Ovary (tissue), 3 donors: ENCODE data around the gene TOB1.

Source experiments
- EP300 ChIP-seq: sonication (generic); formaldehyde crosslinking; IDR thresholded peaks from one replicate; pipeline ENCODE4 v1.6.1; 2017; ENCODE audit warnings: antibody characterized with exemption
- POLR2A ChIP-seq: fragments of 450-650 bp; IDR thresholded peaks from one replicate; pipeline ENCODE4 v1.6.1; 2017; ENCODE audit warnings: antibody characterized with exemption, mild to moderate bottlenecking, moderate library complexity
- TF ChIP-seq, protein P1 (sequence below), 3 donors: fragments of 450-650 bp in 2 of 3; fragments of 200-600 bp in 1 of 3; IDR thresholded peaks; one replicate each; pipeline versions ENCODE4 v1.5.1 to v1.8.0; 2016 to 2022; ENCODE audit warnings: antibody characterized with exemption in 3 of 3, mild to moderate bottlenecking in 1 of 3
- donor health status: DM: no; HTN: no; CAD: no.

DNA sequence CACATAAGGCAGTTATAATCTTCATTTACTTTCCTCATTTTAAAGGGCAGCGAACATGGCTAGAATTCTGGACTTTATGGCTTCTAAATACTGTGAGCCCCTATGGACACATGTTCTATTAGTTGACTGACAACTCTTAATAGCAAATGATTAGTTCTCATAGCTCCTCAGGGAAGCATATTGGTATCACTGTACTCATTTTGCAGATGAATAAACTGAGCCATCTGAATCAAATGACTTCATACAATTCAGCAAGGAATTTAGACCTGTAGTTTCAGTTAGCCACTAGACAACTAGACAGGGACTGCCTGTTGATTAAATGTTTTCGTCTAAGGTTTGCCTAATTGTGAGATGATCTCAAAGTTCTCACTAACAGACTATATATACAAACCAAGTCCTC is 9.7 kb downstream of the TOB1 start:
- TF ChIP-seq, protein P1, sequence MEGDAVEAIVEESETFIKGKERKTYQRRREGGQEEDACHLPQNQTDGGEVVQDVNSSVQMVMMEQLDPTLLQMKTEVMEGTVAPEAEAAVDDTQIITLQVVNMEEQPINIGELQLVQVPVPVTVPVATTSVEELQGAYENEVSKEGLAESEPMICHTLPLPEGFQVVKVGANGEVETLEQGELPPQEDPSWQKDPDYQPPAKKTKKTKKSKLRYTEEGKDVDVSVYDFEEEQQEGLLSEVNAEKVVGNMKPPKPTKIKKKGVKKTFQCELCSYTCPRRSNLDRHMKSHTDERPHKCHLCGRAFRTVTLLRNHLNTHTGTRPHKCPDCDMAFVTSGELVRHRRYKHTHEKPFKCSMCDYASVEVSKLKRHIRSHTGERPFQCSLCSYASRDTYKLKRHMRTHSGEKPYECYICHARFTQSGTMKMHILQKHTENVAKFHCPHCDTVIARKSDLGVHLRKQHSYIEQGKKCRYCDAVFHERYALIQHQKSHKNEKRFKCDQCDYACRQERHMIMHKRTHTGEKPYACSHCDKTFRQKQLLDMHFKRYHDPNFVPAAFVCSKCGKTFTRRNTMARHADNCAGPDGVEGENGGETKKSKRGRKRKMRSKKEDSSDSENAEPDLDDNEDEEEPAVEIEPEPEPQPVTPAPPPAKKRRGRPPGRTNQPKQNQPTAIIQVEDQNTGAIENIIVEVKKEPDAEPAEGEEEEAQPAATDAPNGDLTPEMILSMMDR (IDR thresholded peaks at IDR 0.05): no peak
- TF ChIP-seq POLR2A: no peak
- no peak for TF ChIP-seq EP300
